H9 (cell line): Measurements from ENCODE around the gene SLC34A1. TPM values are rescaled to one million over a fixed set of nuclear protein-coding genes. Genes with fewer than 3 reads are reported as not detected.

ENCODE experiments used
- DNase-seq: peaks from one replicate; pipeline ENCODE4 v3.0.0-alpha.2; 2017
- H2AFZ ChIP-seq: one replicate; pipeline ENCODE4 v1.6.1; 2013; ENCODE audit warnings: mild to moderate bottlenecking, low read length, control low read depth, moderate library complexity
- H2AK5ac ChIP-seq: 2 replicates; pipeline ENCODE4 v1.6.1; 2013; ENCODE audit warnings: low read length, control low read depth, mixed read lengths; ENCODE audit not compliant: insufficient read length
- H2BK120ac ChIP-seq: one replicate; pipeline ENCODE4 v1.6.1; 2013; ENCODE audit warnings: low read depth, mild to moderate bottlenecking, low read length, control low read depth, inconsistent platforms; ENCODE audit not compliant: poor library complexity, severe bottlenecking
- H2BK12ac ChIP-seq: 2 replicates; pipeline ENCODE4 v1.6.1; 2013; ENCODE audit warnings: low read length, control low read depth, mixed read lengths, low read depth; ENCODE audit not compliant: insufficient read length
- H2BK15ac ChIP-seq: 2 replicates; pipeline ENCODE4 v1.6.1; 2013; ENCODE audit warnings: low read depth, low read length, control low read depth
- H2BK20ac ChIP-seq: one replicate; pipeline ENCODE4 v1.6.1; 2013; ENCODE audit warnings: low read depth, mild to moderate bottlenecking, low read length, control low read depth, inconsistent platforms; ENCODE audit not compliant: poor library complexity, severe bottlenecking
- H2BK5ac ChIP-seq: 2 replicates; pipeline ENCODE4 v1.6.1; 2013; ENCODE audit warnings: low read length, control low read depth, mixed read lengths; ENCODE audit not compliant: insufficient read length
- H3K14ac ChIP-seq: 2 replicates; pipeline ENCODE4 v1.6.1; 2013; ENCODE audit warnings: low read length, control low read depth; ENCODE audit not compliant: insufficient read depth
- H3K18ac ChIP-seq: 2 replicates; pipeline ENCODE4 v1.6.1; 2013; ENCODE audit warnings: low read depth, mild to moderate bottlenecking, mixed read lengths, low read length, control low read depth; ENCODE audit not compliant: insufficient read length
- H3K23ac ChIP-seq: 2 replicates; pipeline ENCODE4 v1.6.1; 2013; ENCODE audit warnings: low read length, control low read depth, mixed read lengths, low read depth; ENCODE audit not compliant: insufficient read length
- H3K23me2 ChIP-seq: 2 replicates; pipeline ENCODE4 v1.6.1; 2013; ENCODE audit warnings: low read depth, mild to moderate bottlenecking, mixed read lengths, low read length, control low read depth; ENCODE audit not compliant: insufficient read length, poor library complexity, severe bottlenecking
- H3K27ac ChIP-seq: 2 replicates; pipeline ENCODE4 v1.5.1; 2013; ENCODE audit warnings: low read length, control low read depth, mixed read lengths, low read depth; ENCODE audit not compliant: insufficient read length
- H3K27me3 ChIP-seq: 2 replicates; pipeline ENCODE4 v1.6.1; 2013; ENCODE audit warnings: low read length, control low read depth, inconsistent platforms; ENCODE audit not compliant: insufficient read depth
- H3K4ac ChIP-seq: 2 replicates; pipeline ENCODE4 v1.6.1; 2013; ENCODE audit warnings: low read depth, mild to moderate bottlenecking, control low read depth, inconsistent platforms, low read length, moderate library complexity
- H3K4me1 ChIP-seq: 2 replicates; pipeline ENCODE4 v1.6.1; 2013; ENCODE audit warnings: low read length, control low read depth, inconsistent platforms; ENCODE audit not compliant: insufficient read depth
- H3K4me2 ChIP-seq: 2 replicates; pipeline ENCODE4 v1.6.1; 2013; ENCODE audit warnings: low read length, control low read depth, mixed read lengths; ENCODE audit not compliant: insufficient read length, insufficient read depth
- H3K56ac ChIP-seq: 2 replicates; pipeline ENCODE4 v1.6.1; 2013; ENCODE audit warnings: low read depth, mild to moderate bottlenecking, mixed read lengths, low read length, control low read depth; ENCODE audit not compliant: insufficient read length
- H3K79me1 ChIP-seq: 2 replicates; pipeline ENCODE4 v1.6.1; 2013; ENCODE audit warnings: low read depth, mild to moderate bottlenecking, moderate library complexity, low read length, control low read depth, inconsistent platforms; ENCODE audit not compliant: insufficient read depth, poor library complexity, severe bottlenecking
- H3K79me2 ChIP-seq: 2 replicates; pipeline ENCODE4 v1.6.1; 2013; ENCODE audit warnings: low read length, control low read depth, inconsistent platforms; ENCODE audit not compliant: insufficient read depth
- H3K9ac ChIP-seq: 2 replicates; pipeline ENCODE4 v1.6.1; 2013; ENCODE audit warnings: low read length, control low read depth, mixed read lengths; ENCODE audit not compliant: insufficient read length; ENCODE audit errors: extremely low read depth
- H3K9me3 ChIP-seq: one replicate; pipeline ENCODE4 v1.6.1; 2013; ENCODE audit warnings: low read depth, low read length, inconsistent platforms; ENCODE audit not compliant: control insufficient read depth
- H3T11ph ChIP-seq: one replicate; pipeline ENCODE4 v1.6.1; 2013; ENCODE audit warnings: mild to moderate bottlenecking, low read length, control low read depth, inconsistent platforms
- H4K20me1 ChIP-seq: one replicate; pipeline ENCODE4 v1.6.1; 2013; ENCODE audit not compliant: control insufficient read depth, insufficient read length, insufficient read depth
- H4K5ac ChIP-seq: 2 replicates; pipeline ENCODE4 v1.6.1; 2013; ENCODE audit warnings: low read depth, mild to moderate bottlenecking, mixed read lengths, low read length, control low read depth; ENCODE audit not compliant: insufficient read length
- H4K8ac ChIP-seq: replicated peaks from 2 replicates; pipeline ENCODE4 v1.6.1; 2013; ENCODE audit warnings: low read length, control low read depth, mixed read lengths, low read depth; ENCODE audit not compliant: insufficient read length
- H4K91ac ChIP-seq: 2 replicates; pipeline ENCODE4 v1.6.1; 2013; ENCODE audit warnings: low read depth, mild to moderate bottlenecking, moderate library complexity, mixed read lengths, low read length, control low read depth; ENCODE audit not compliant: insufficient read length
- H3K27ac Mint-ChIP-seq, 3 experiments: 2 replicates in 2 of 3; 3 replicates in 1 of 3; pipeline ENCODE4 v1.8.0; 2020 to 2021; ENCODE audit warnings: mixed read lengths in 3 of 3, mild to moderate bottlenecking in 1 of 3, moderate library complexity in 1 of 3
- H3K27me3 Mint-ChIP-seq: 2 replicates; pipeline ENCODE4 v1.8.0; 2021; ENCODE audit warnings: low read depth, mild to moderate bottlenecking, moderate library complexity, mixed read lengths
- H3K36me3 Mint-ChIP-seq, 3 experiments: 2 replicates in 2 of 3; 3 replicates in 1 of 3; pipeline ENCODE4 v1.8.0; 2020 to 2021; ENCODE audit warnings: low read depth in 3 of 3, mixed read lengths in 3 of 3; ENCODE audit not compliant: insufficient read depth in 1 of 3
- H3K4me1 Mint-ChIP-seq, 2 experiments: 2 replicates each; pipeline ENCODE4 v1.8.0; 2020; ENCODE audit warnings: mixed read lengths in 2 of 2
- H3K4me3 Mint-ChIP-seq, 2 experiments: 2 replicates in 1 of 2; 3 replicates in 1 of 2; pipeline ENCODE4 v1.8.0; 2020 to 2021; ENCODE audit warnings: mild to moderate bottlenecking in 2 of 2, mixed read lengths in 2 of 2, moderate library complexity in 1 of 2
- H3K9me3 Mint-ChIP-seq, 2 experiments: 2 replicates in 1 of 2; 3 replicates in 1 of 2; pipeline ENCODE4 v1.8.0; 2020; ENCODE audit warnings: mild to moderate bottlenecking in 2 of 2, mixed read lengths in 2 of 2, moderate library complexity in 1 of 2
- WGBS: extraction: QIAGEN DNeasy Blood & Tissue Kit; methylation state at CpG from one replicate; pipeline ENCODE4 v1.1.7; 2013; ENCODE audit warnings: missing lambda C conversion rate, low lambda C conversion rate, mixed read lengths; ENCODE audit not compliant: insufficient read length; ENCODE audit errors: extremely low coverage; 5-methylcytosine and 5-hydroxymethylcytosine counted together
- total RNA-seq: library from RNA; stranded (reverse); gene quantifications from 2 replicates; pipeline ENCODE4 v1.2.1, GENCODE V29; 2021
- TF ChIP-seq, protein P1 (sequence below): fragments of 200-600 bp; sonication (generic); conservative IDR thresholded peaks from 3 replicates; pipeline ENCODE4 v1.8.0; 2021; ENCODE audit warnings: antibody characterized with exemption, mild to moderate bottlenecking

The SLC34A1 gene
- total RNA-seq, 1 experiment from 2014 or later, result not detected

DNA sequence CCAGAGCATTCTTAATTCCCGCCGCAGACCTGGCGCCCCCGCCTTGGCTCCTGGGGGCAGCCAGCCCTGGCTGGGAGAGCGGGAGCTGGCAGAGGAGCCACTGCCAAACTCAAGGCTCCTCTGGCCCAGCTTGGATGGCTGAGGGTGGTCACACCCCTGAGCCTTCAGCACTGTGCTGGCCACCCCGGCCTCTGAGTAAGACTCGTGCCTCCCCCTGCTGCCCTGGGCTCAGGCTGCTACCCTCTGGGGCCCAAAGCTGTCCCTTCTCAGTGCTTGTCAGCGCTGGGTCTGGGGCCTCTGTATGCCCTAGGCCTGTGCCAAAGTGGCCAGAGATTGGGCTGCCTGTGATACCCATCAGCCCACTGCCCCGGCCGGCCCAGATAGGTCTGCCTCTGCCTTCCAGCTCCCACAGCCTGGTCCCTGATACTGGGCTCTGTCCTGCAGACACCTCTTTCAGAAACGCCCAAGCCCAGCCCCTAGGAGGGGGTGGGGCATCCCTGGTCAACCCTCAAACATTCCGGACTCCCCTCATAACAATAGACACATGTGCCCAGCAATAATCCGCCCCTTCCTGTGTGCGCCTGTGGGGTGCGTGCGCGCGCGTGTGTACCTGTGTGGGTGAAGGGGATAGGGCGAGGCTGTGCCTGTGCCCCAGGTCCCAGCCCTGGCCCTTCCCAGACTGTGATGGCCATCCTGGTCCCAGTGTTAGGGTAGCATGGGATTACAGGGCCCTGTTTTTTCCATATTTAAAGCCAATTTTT, 58.0 kb downstream of the SLC34A1 start:
- no peak overlapping the region for H3K23ac ChIP-seq
- TF ChIP-seq, protein P1, sequence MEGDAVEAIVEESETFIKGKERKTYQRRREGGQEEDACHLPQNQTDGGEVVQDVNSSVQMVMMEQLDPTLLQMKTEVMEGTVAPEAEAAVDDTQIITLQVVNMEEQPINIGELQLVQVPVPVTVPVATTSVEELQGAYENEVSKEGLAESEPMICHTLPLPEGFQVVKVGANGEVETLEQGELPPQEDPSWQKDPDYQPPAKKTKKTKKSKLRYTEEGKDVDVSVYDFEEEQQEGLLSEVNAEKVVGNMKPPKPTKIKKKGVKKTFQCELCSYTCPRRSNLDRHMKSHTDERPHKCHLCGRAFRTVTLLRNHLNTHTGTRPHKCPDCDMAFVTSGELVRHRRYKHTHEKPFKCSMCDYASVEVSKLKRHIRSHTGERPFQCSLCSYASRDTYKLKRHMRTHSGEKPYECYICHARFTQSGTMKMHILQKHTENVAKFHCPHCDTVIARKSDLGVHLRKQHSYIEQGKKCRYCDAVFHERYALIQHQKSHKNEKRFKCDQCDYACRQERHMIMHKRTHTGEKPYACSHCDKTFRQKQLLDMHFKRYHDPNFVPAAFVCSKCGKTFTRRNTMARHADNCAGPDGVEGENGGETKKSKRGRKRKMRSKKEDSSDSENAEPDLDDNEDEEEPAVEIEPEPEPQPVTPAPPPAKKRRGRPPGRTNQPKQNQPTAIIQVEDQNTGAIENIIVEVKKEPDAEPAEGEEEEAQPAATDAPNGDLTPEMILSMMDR, result no peak
- no peak overlapping the region for H3K56ac ChIP-seq
- Mint-ChIP-seq H3K27me3 (peaks cover 15% of the 10 kb centered on the region), H3K4me1 (peaks cover 35 to 39% of the 10 kb centered on the region in 2 experiments), H3K36me3 (peaks cover 16 to 40% (median 33%) of the 10 kb centered on the region in 3 experiments), H3K9me3 (peaks cover 0 to 3% of the 10 kb centered on the region in 2 experiments; a peak in 1 of 5 replicates), H3K4me3 (no peak overlapping the region; a peak in 1 of 5 replicates), H3K27ac (0 out of 7 replicates have a peak overlapping the region, but pooled peaks of 2 of the 3 experiments have one; percentile 28 to 72)
- no peaks in the 10 kb centered on the region; the same call in 1 of the 2 replicates for H3K4me1 ChIP-seq
- H4K20me1 ChIP-seq, result no peaks in the 10 kb centered on the region
- no CpG with 5 or more reads among the region's 20 CpGs for WGBS
- no peaks in the 10 kb centered on the region for H3K9me3 ChIP-seq
- no peak overlapping the region for H2BK12ac ChIP-seq
- no peak overlapping the region for H3K18ac ChIP-seq
- H4K5ac ChIP-seq, result no peak overlapping the region
- H4K8ac ChIP-seq, result no peak overlapping the region
- H3K9ac ChIP-seq, result no peak overlapping the region
- no peak overlapping the region for H3K14ac ChIP-seq
- H3K27ac ChIP-seq, result no peak overlapping the region
- H3K4me2 ChIP-seq, result no peak overlapping the region
- no peaks in the 10 kb centered on the region for H3K79me1 ChIP-seq
- H2AFZ ChIP-seq, result no peak overlapping the region
- H2BK120ac ChIP-seq, result no peak overlapping the region
- no peaks in the 10 kb centered on the region for H3K79me2 ChIP-seq
- no peak overlapping the region for H3K4ac ChIP-seq
- H2BK5ac ChIP-seq, result no peak overlapping the region
- no peak overlapping the region for H3T11ph ChIP-seq
- no peaks in the 10 kb centered on the region; the same call in 1 of the 2 replicates for H3K27me3 ChIP-seq
- H2BK20ac ChIP-seq, result no peak overlapping the region
- H3K23me2 ChIP-seq, result peaks cover 4% of the 10 kb centered on the region
- H4K91ac ChIP-seq, result no peak overlapping the region
- H2AK5ac ChIP-seq, result no peak overlapping the region
- DNase-seq, result no peak
- H2BK15ac ChIP-seq, result no peak overlapping the region
